Measurements from ENCODE around the gene EHBP1.

Gene EHBP1

DNA sequence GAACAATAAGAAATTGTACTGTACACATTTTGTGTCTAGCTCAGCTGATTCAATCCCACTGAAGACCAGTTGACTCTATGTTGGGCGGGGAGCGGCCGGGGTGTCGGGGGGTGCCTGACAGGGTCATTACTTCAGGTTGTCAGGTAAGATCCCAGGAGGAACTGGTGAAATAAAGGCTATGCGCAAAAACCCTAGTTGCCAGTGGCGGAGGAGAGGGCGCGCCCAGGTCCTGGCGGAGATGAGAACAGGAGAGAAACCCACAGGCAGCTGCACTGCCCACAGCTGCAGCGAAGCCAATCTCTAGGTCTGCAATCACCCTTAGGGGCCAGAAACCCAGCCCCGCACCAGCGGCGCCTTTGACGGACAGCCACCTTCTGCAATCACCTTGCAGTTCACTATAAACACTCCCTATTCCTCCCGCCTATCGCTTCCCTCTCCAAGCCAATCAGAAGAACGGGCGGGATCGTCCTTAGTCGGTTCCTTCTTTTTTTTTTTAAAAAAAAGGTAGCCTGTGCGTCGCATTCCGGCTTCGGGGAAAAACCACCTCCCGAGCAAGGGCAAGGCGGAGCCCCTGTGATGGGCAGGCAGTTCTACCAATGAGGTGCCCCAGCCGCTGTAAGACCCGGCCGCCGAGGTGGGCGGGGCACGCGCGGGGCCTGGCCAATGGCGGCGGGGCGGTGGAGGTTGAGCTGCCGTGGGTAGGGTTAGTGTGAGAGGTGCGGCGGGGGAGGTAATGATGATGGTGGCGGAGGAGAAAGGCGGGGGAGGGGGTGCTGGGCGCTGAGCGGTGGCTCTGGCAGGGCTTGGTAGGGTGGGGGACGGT, at the start of gene EHBP1:
TSS of gene EHBP1 (plus strand) at position 707 of the 823 bp plus-strand sequence. CDS start 1,479 bp downstream, outside the sequence.
- peak within 1 kb of the TSS; percentile 89 for H3K4me3 Mint-ChIP-seq
- peaks cover 11% of the 10 kb centered on the region for H3K36me3 Mint-ChIP-seq
- peaks cover 31% of the 10 kb centered on the region for H3K4me1 Mint-ChIP-seq
- H3K27me3 Mint-ChIP-seq, result no peaks in the 10 kb centered on the region
- ATAC-seq, result peak; percentile 99
- H3K27ac Mint-ChIP-seq, result peak within 1 kb of the TSS; percentile 78
- H3K9me3 Mint-ChIP-seq, result peaks cover 3% of the 10 kb centered on the region

GRCh38 chr2:62657783-62658182, 47.7 kb upstream of the EHBP1 start:
- Mint-ChIP-seq H3K27ac (peak overlapping the region; percentile 78), H3K9me3 (no peaks in the 10 kb centered on the region), H3K36me3 (no peaks in the 10 kb centered on the region), H3K4me3 (no peak overlapping the region), H3K27me3 (no peaks in the 10 kb centered on the region), H3K4me1 (peaks cover 31% of the 10 kb centered on the region)
- ATAC-seq, result peak; percentile 77

- no peak overlapping the region for H3K4me3 Mint-ChIP-seq
- no peaks in the 10 kb centered on the region for H3K27me3 Mint-ChIP-seq
- H3K36me3 Mint-ChIP-seq, result no peaks in the 10 kb centered on the region
- no peak overlapping the region for H3K27ac Mint-ChIP-seq
- no peaks in the 10 kb centered on the region for H3K9me3 Mint-ChIP-seq
- peaks cover 33% of the 10 kb centered on the region for H3K4me1 Mint-ChIP-seq
- no peak for ATAC-seq
Measured at GRCh38 chr2:62658891-62659290, 46.6 kb upstream of the EHBP1 start.

- ATAC-seq, result peak; percentile 81
- Mint-ChIP-seq H3K27ac (peak overlapping the region; percentile 58), H3K36me3 (no peaks in the 10 kb centered on the region), H3K4me3 (peak overlapping the region; percentile 49), H3K9me3 (no peaks in the 10 kb centered on the region), H3K4me1 (peaks cover 37% of the 10 kb centered on the region), H3K27me3 (peaks cover 2% of the 10 kb centered on the region)
Measured at GRCh38 chr2:62660087-62660486, 45.4 kb upstream of the EHBP1 start.

DNA sequence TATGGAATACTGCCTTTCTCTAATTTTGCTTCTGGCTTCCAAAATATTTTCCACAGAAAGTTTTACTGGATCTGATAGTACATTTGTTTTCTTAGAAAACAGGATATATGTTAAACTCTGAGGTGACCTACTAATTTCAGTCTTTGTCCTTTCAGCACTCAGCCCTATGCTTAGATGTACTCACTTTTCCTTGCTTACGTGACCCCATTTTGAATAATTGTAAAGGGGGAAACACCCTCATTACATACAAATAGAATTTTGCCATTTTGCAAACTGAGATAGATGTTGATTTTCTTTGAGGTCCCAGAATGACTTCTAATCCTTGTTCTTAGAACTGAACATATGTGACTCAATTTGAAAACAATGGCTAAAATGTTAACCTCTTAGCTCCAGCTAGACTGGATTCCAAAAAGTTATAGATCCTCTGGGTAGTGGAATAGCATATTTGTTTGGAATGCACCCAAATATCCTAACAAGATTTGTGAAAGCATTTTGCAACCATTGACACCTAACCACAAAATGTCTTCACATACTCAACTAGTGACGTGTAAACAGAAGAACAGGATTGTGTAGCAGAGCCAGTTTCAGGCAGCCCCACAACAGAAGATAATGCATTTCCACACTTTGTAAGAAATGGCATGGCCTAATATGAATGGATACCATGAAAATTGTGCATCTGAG, 44.8 kb upstream of the EHBP1 start:
- Mint-ChIP-seq H3K27me3 (peaks cover 8% of the 10 kb centered on the region), H3K4me1 (peaks cover 37% of the 10 kb centered on the region), H3K4me3 (no peak overlapping the region), H3K27ac (peak overlapping the region; percentile 58), H3K36me3 (no peaks in the 10 kb centered on the region), H3K9me3 (no peaks in the 10 kb centered on the region)
- peak; percentile 54 for ATAC-seq

GRCh38 chr2:62661263-62661635, 44.3 kb upstream of the EHBP1 start:
- Mint-ChIP-seq H3K4me3 (no peak overlapping the region), H3K27ac (peak overlapping the region; percentile 58), H3K9me3 (no peaks in the 10 kb centered on the region), H3K4me1 (peaks cover 37% of the 10 kb centered on the region), H3K27me3 (peaks cover 10% of the 10 kb centered on the region), H3K36me3 (no peaks in the 10 kb centered on the region)
- no peak for ATAC-seq

GRCh38 chr2:62662131-62662530, 43.4 kb upstream of the EHBP1 start:
- H3K27me3 Mint-ChIP-seq, result peaks cover 10% of the 10 kb centered on the region
- ATAC-seq, result no peak
- peaks cover 35% of the 10 kb centered on the region for H3K4me1 Mint-ChIP-seq
- H3K36me3 Mint-ChIP-seq, result no peaks in the 10 kb centered on the region
- no peaks in the 10 kb centered on the region for H3K9me3 Mint-ChIP-seq
- no peak overlapping the region for H3K4me3 Mint-ChIP-seq
- no peak overlapping the region for H3K27ac Mint-ChIP-seq

DNA sequence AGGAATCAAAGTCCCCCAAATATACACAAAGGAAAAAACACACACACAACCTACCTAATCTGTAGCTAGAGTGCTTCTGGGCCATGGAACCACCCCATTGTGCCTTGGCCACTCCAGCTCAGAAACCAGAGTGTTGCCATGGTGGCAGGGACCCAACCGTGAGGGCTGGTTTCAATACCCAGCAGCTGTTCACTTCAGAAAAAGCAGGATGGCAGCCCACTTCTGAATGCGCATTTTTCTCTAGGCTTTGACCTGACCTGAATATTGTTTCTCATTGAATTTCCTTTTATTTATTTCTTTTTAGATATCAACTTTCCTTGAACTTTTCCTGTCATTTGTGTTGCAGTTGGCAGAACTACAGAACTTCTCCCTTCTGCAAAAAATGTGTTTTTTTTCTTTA, 43.0 kb upstream of the EHBP1 start:
- Mint-ChIP-seq H3K27me3 (peaks cover 10% of the 10 kb centered on the region), H3K36me3 (no peaks in the 10 kb centered on the region), H3K4me1 (peaks cover 31% of the 10 kb centered on the region), H3K27ac (no peak overlapping the region), H3K9me3 (no peaks in the 10 kb centered on the region), H3K4me3 (no peak overlapping the region)
- no peak for ATAC-seq

DNA sequence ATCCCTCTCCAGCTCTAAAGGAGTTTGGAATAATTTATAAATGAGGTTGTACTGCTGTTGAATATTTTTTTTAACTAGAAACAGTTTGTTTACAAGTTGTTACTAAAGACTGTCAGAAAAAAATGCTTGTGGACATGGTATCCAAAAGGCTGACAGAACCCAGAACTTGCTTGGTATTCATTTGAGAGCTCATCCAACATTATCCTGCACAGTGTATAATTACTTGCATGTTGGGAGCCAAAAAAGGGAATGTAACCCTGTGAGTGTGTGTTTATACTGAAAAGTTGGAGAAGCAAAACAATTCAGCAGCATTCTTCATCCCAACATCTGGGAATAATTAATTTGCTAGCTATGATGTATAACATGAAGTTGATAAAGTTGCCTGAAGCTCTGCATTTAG, 42.1 kb upstream of the EHBP1 start:
- no peak overlapping the region for H3K27ac Mint-ChIP-seq
- peaks cover 25% of the 10 kb centered on the region for H3K4me1 Mint-ChIP-seq
- H3K9me3 Mint-ChIP-seq, result no peaks in the 10 kb centered on the region
- no peak for ATAC-seq
- no peaks in the 10 kb centered on the region for H3K36me3 Mint-ChIP-seq
- H3K4me3 Mint-ChIP-seq, result no peak overlapping the region
- H3K27me3 Mint-ChIP-seq, result peaks cover 10% of the 10 kb centered on the region

DNA sequence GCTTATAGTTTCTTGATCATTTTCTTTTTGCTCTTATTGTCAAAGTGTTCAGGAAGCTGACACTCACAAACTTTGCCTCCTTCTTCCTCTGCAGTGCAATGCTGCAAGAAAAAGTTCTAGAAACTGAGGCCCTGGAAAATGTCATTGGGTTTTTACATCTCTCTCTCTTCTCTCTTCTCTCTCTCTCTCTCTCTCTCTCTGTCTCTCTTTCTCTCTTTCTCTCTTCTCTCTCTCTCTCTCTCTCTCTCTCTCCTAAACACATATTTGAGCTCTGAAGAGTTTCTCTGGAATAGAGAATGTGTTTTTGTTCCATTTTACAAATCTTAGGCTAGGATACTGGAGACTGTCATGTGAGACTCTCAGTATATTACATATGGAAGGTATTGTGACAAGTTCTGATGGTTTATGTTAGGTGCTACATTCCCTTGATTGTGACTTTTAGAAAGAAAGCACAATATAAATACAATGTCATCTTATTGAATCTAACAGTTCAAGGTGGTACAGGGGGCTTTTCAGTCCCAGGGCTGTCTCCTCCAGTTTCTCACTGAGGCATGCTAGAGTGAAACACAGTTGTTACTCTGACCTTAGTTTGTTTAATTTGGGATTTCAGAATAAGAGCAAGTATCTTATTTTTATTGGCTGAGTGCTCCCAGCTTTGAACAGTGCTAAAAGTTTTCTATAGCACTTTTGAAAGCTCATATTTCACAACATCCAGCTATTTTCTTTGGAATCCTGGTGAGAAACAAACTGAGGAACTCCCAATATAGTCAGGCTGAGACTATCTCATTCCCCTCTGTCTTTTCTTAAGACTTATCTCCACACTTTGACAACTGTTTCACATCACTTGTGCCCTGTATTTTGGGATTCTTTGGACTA, 41.4 kb upstream of the EHBP1 start:
- ATAC-seq, result no peak
- Mint-ChIP-seq H3K36me3 (no peaks in the 10 kb centered on the region), H3K4me3 (no peak overlapping the region), H3K27ac (no peak overlapping the region), H3K4me1 (peaks cover 25% of the 10 kb centered on the region), H3K27me3 (peaks cover 10% of the 10 kb centered on the region), H3K9me3 (no peaks in the 10 kb centered on the region)

DNA sequence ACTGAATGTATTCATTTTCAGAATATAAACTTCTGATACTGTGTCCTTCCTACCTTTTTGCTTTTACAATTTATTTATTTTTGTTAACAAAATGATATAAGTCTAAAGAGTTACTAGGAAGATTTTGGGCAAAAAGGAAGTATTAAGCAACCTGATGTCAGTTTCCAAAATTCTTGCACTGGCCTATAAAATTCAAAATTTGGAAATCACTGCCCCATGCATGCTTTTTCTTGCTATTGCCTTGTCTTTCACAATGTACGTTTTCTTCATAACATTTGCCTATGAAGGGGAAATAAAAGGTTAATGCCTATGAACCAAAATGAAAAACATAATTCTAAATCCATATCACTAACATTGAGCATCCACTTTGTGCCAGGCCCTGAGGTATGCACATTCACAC, 40.1 kb upstream of the EHBP1 start:
- no peaks in the 10 kb centered on the region for H3K36me3 Mint-ChIP-seq
- no peak for ATAC-seq
- H3K27ac Mint-ChIP-seq, result no peak overlapping the region
- H3K4me3 Mint-ChIP-seq, result no peak overlapping the region
- H3K9me3 Mint-ChIP-seq, result no peaks in the 10 kb centered on the region
- H3K4me1 Mint-ChIP-seq, result peaks cover 13% of the 10 kb centered on the region
- H3K27me3 Mint-ChIP-seq, result peaks cover 10% of the 10 kb centered on the region

- Mint-ChIP-seq H3K27ac (no peak overlapping the region), H3K4me1 (peaks cover 1% of the 10 kb centered on the region), H3K9me3 (no peaks in the 10 kb centered on the region), H3K36me3 (no peaks in the 10 kb centered on the region), H3K27me3 (peaks cover 10% of the 10 kb centered on the region), H3K4me3 (no peak overlapping the region)
- no peak for ATAC-seq
Measured at GRCh38 chr2:62669180-62669579, 36.3 kb upstream of the EHBP1 start.

DNA sequence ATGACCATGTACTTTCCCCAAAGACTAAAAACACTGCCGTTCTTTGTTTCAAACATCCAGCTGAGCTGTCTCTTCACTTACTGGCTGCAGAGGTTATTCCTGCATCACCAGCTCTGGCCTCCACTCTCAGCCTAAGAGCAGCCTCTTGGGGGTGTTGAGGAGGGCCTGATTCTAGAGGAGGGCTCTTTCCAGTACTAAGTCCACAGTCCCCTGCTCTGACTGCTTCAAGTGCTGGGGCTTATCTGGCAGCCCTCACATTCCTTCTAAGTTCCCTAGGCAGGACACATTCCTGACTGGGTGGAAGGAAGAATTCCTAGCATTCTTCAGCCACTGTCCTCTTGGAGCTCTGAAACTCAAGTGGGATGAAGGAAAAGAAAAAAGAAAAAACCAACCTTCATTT, 32.9 kb upstream of the EHBP1 start:
- Mint-ChIP-seq H3K9me3 (no peaks in the 10 kb centered on the region), H3K27me3 (no peaks in the 10 kb centered on the region), H3K27ac (no peak overlapping the region), H3K36me3 (no peaks in the 10 kb centered on the region), H3K4me3 (no peak overlapping the region), H3K4me1 (no peaks in the 10 kb centered on the region)
- ATAC-seq, result no peak

DNA sequence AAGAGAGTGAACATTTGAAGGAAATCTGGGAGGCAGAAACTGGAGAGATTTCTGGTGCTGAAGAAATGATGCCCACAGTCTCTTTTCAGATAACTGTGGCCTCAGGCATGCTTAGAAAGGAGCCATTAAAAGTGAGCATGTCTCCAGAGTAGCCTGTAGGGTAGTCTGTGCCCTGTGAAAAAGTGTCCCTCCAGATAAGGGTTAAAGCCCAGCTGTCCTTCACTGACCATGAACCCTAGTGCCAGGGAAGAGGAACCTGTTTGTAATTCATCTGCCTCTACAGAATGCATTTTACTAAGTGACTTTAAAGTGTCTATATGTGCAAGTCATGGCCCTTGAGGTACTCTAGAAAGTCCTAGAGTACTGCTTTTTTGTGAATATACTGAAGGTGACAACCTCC, 30.5 kb upstream of the EHBP1 start:
- H3K9me3 Mint-ChIP-seq, result no peaks in the 10 kb centered on the region
- no peaks in the 10 kb centered on the region for H3K4me1 Mint-ChIP-seq
- H3K4me3 Mint-ChIP-seq, result no peak overlapping the region
- no peaks in the 10 kb centered on the region for H3K27me3 Mint-ChIP-seq
- H3K27ac Mint-ChIP-seq, result no peak overlapping the region
- ATAC-seq, result no peak
- H3K36me3 Mint-ChIP-seq, result no peaks in the 10 kb centered on the region

- Mint-ChIP-seq H3K9me3 (no peaks in the 10 kb centered on the region), H3K27me3 (peaks cover 61% of the 10 kb centered on the region), H3K27ac (no peak overlapping the region), H3K4me1 (no peaks in the 10 kb centered on the region), H3K36me3 (no peaks in the 10 kb centered on the region), H3K4me3 (no peak overlapping the region)
- no peak for ATAC-seq
Measured at GRCh38 chr2:62685256-62685655, 20.3 kb upstream of the EHBP1 start.

Data from stimulated activated memory B cell treated with anti-CD40 and anti-IgM and Interleukin-4, amounts not matched to agents 10 μg/mL and 1 μg/mL and 100 μg/mL, for 72 hours (primary cell).